Progenitor cell of endocrine pancreas (in vitro differentiated cells): Measurements from ENCODE around the gene RNF20. TPM values are rescaled to one million over a fixed set of nuclear protein-coding genes. Genes with fewer than 3 reads are reported as not detected.

Source experiments
- DNase-seq: peaks from one replicate; pipeline ENCODE4 v3.0.0; 2021; ENCODE audit warnings: low spot score; ENCODE audit not compliant: unreplicated experiment
- H3K27ac Mint-ChIP-seq: 2 replicates; pipeline ENCODE4 v1.8.0; 2021; ENCODE audit warnings: mild to moderate bottlenecking, moderate library complexity, mixed read lengths
- H3K27me3 Mint-ChIP-seq: 2 replicates; pipeline ENCODE4 v1.8.0; 2021; ENCODE audit warnings: mixed read lengths
- H3K36me3 Mint-ChIP-seq: 2 replicates; pipeline ENCODE4 v1.8.0; 2022; ENCODE audit warnings: mixed read lengths; ENCODE audit not compliant: insufficient read depth
- H3K4me1 Mint-ChIP-seq: 2 replicates; pipeline ENCODE4 v1.8.0; 2021; ENCODE audit warnings: low read depth, mixed read lengths
- H3K4me3 Mint-ChIP-seq: 2 replicates; pipeline ENCODE4 v1.8.0; 2021; ENCODE audit warnings: low read depth, mild to moderate bottlenecking, moderate library complexity, mixed read lengths
- H3K9me3 Mint-ChIP-seq: 2 replicates; pipeline ENCODE4 v1.8.0; 2021; ENCODE audit warnings: low read depth, mixed read lengths
- CTCF ChIP-seq: fragments of 200-600 bp; sonication (generic); IDR thresholded peaks from one replicate; pipeline ENCODE4 v1.5.0; 2021; ENCODE audit warnings: antibody characterized with exemption, mild to moderate bottlenecking; ENCODE audit not compliant: unreplicated experiment
- total RNA-seq: library from RNA; stranded (reverse); gene quantifications from 2 replicates; pipeline ENCODE4 v1.2.1, GENCODE V29; 2021

The RNF20 gene
- total RNA-seq, 1 donor from 2014 or later: 53.9 TPM

GRCh38 chr9:101509572-101509971 is 24.1 kb upstream of the RNF20 start:
- no peak for DNase-seq
- TF ChIP-seq CTCF: no peak
- Mint-ChIP-seq H3K36me3 (no peaks in the 10 kb centered on the region), H3K4me3 (no peak overlapping the region), H3K4me1 (peaks cover 15% of the 10 kb centered on the region), H3K27ac (no peak overlapping the region), H3K9me3 (no peaks in the 10 kb centered on the region), H3K27me3 (no peaks in the 10 kb centered on the region)

- H3K9me3 Mint-ChIP-seq: no peaks in the 10 kb centered on the region
- no peak overlapping the region for H3K27ac Mint-ChIP-seq
- no peak for TF ChIP-seq CTCF
- no peaks in the 10 kb centered on the region for H3K27me3 Mint-ChIP-seq
- H3K4me3 Mint-ChIP-seq: no peak overlapping the region
- DNase-seq: no peak
- H3K36me3 Mint-ChIP-seq: no peaks in the 10 kb centered on the region
- H3K4me1 Mint-ChIP-seq: peaks cover 15% of the 10 kb centered on the region
Measured at GRCh38 chr9:101510459-101510858, 23.2 kb upstream of the RNF20 start.

GRCh38 chr9:101511009-101511408 is 22.6 kb upstream of the RNF20 start:
- Mint-ChIP-seq H3K4me3 (no peak overlapping the region), H3K27me3 (no peaks in the 10 kb centered on the region), H3K36me3 (no peaks in the 10 kb centered on the region), H3K4me1 (peaks cover 10% of the 10 kb centered on the region), H3K9me3 (no peaks in the 10 kb centered on the region), H3K27ac (no peak overlapping the region)
- DNase-seq: no peak
- TF ChIP-seq CTCF: no peak

GRCh38 chr9:101512116-101512515 is 21.5 kb upstream of the RNF20 start:
- H3K27me3 Mint-ChIP-seq: no peaks in the 10 kb centered on the region
- H3K4me3 Mint-ChIP-seq: no peak overlapping the region
- H3K36me3 Mint-ChIP-seq: no peaks in the 10 kb centered on the region
- no peak for DNase-seq
- TF ChIP-seq CTCF: no peak
- H3K4me1 Mint-ChIP-seq: no peaks in the 10 kb centered on the region
- no peaks in the 10 kb centered on the region for H3K9me3 Mint-ChIP-seq
- no peak overlapping the region for H3K27ac Mint-ChIP-seq

GRCh38 chr9:101513351-101513750 is 20.3 kb upstream of the RNF20 start:
- Mint-ChIP-seq H3K27me3 (no peaks in the 10 kb centered on the region), H3K4me3 (no peak overlapping the region), H3K27ac (no peak overlapping the region), H3K9me3 (peaks cover 2% of the 10 kb centered on the region), H3K36me3 (no peaks in the 10 kb centered on the region), H3K4me1 (no peaks in the 10 kb centered on the region)
- no peak for DNase-seq
- no peak for TF ChIP-seq CTCF
